ENCODE data around the gene MS4A10. TPM values are rescaled to one million over a fixed set of nuclear protein-coding genes. Genes with fewer than 3 reads are reported as not detected.

The MS4A10 gene
- total and polyA plus RNA-seq, 2 of the 8 experiments (the other 6 are each of a cell fraction or from before 2014, with no cell fraction given) = not detected

DNA sequence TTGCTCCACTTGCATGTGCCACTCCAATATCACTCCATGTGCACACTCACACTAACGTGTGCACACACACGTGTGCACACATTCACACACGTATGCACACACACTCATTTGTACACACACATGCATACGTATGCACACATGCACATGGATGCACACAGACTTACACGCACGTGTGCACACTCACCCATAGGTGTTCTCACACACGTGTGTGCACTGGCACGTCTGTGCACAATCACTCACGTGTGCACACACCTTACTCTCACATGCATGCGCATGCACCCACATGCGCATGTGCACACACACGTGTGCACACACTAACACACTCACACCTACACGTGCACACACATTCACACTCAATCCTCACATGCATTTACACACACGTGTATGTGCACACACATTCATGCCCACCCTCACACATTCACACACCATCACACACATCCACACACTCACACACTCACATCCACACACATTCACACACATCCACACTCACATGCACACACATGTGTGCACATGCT, 37.7 kb upstream of the MS4A10 start (continued):
- no peak for TF ChIP-seq CTBP2 (IDR thresholded peaks at IDR 0.05; ENCODE audit: borderline replicate concordance, insufficient read depth, insufficient read length, low read length)
- TF ChIP-seq HDAC6 (IDR thresholded peaks at IDR 0.05; ENCODE audit: low read depth, low read length) = no peak
- TF ChIP-seq TAF7 (optimal IDR thresholded peaks at IDR 0.05; ENCODE audit: borderline replicate concordance, low read depth, low read length) = no peak
- TF ChIP-seq TBP (IDR thresholded peaks at IDR 0.05; ENCODE audit: low read depth, low read length) = no peak

Measured in H1 (cell line).